Measurements from ENCODE around the gene SLC28A1.

SLC28A1 gene

DNA sequence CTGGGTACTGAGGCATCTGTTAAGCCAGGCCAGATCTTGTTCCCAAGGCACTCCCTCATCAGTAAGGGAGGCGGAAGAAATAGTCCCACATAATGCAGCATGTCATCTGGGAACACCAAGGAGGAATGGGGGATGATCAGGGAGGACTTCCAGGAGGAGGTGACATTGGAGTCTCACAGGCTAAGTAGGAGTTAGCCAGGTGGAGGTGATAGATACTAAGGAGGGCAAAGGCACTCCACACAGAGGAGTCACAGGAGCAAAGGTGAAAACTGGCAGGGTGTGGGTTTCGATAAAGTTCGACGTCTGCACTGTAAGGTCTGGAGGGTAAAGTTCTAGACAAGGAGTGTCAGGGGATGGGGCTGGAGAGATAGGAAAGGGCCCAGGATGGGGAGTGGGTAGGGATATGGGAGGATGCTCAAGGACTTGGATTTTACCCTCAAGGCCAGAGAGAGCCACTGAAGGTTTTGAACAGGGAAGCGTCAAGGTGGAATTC, 6.3 kb downstream of the SLC28A1 start:
- Histone ChIP-seq H3K4me3 (ENCODE audit: low read length) (no peak overlapping the region), H3K27ac (ENCODE audit: low read depth, low read length) (no peak overlapping the region), H3K4me1 (ENCODE audit: control insufficient read depth, insufficient read depth, low read length) (no peaks in the 10 kb centered on the region), H3K9ac (ENCODE audit: low read length) (no peak overlapping the region), H3K36me3 (ENCODE audit: control insufficient read depth, insufficient read depth, low read length) (no peaks in the 10 kb centered on the region), H3K27me3 (ENCODE audit: control insufficient read depth, insufficient read depth, low read length) (no peaks in the 10 kb centered on the region)

DNA sequence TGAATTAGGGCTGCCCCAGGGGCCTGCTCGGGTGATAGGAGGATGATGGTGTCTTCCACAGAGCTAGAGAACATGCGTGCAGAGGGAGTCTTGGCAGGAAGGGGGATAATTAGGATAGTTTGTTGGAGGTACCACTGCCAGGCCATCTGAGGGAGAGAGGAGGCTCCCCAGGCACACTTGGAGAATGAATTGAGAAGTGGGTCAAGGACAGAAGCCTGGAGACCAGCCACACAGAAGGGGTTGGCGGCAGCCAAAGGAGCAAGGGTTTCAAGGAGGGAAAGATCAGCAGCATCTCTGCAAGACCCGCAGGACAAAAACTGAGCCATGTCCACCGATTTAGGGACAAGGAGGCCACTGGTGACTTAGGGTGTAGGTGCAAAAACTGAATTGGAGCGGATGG, 6.9 kb downstream of the SLC28A1 start:
- Histone ChIP-seq H3K27me3 (ENCODE audit: control insufficient read depth, insufficient read depth, low read length) (no peaks in the 10 kb centered on the region), H3K4me3 (ENCODE audit: low read length) (no peak overlapping the region), H3K36me3 (ENCODE audit: control insufficient read depth, insufficient read depth, low read length) (no peaks in the 10 kb centered on the region), H3K9ac (ENCODE audit: low read length) (no peak overlapping the region), H3K27ac (ENCODE audit: low read depth, low read length) (no peak overlapping the region), H3K4me1 (ENCODE audit: control insufficient read depth, insufficient read depth, low read length) (no peaks in the 10 kb centered on the region)

DNA sequence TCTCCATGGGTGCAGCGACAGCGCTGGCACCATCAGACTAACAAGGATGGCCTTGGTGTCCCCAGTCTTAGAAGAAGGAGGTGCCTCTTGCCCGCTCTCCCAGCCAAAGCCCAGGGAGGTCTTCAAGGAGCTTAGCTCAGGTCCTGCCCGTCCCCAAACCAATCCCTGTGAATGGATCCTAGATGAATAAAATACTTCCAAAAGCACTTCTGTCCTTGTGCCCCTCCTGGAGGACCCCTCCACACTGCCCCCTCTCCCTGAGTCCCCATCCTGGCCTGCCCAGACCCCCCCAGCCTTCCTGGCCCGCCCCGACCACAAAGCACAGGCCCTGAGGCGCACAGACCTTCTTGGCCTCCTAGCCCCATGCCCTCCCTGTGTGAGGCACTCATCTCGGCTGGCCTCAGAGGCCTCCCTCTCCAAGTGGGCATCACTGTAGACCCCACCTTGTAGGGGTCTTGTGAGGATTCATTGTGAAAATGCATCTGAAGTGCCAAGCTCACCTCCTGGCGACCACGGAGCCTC, 8.4 kb downstream of the SLC28A1 start:
- Histone ChIP-seq H3K27me3 (ENCODE audit: control insufficient read depth, insufficient read depth, low read length) (no peaks in the 10 kb centered on the region), H3K4me3 (ENCODE audit: low read length) (no peak overlapping the region), H3K9ac (ENCODE audit: low read length) (no peak overlapping the region), H3K36me3 (ENCODE audit: control insufficient read depth, insufficient read depth, low read length) (no peaks in the 10 kb centered on the region), H3K4me1 (ENCODE audit: control insufficient read depth, insufficient read depth, low read length) (no peaks in the 10 kb centered on the region), H3K27ac (ENCODE audit: low read depth, low read length) (no peak overlapping the region)

DNA sequence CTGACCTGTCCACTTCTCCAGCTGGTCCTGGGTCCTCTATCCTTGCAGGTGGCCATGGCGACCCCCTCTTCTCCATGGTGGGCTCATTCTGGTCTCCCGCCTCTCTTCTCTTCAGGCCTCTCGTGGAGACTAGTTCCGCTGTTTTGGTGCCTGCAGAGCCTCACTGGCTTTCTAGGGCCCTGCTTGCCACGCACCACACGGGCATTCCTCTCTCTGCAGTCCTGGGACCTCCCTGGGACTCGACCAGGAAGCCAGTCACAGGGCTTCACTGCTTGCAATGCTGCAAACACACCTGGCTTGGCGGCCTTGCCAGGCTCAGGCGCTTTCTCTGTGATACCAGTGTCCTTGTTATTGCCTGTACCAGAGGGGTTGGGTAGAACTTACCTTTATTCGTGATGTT, 9.1 kb downstream of the SLC28A1 start:
- no peaks in the 10 kb centered on the region for H3K27me3 ChIP-seq (ENCODE audit: control insufficient read depth, insufficient read depth, low read length)
- H3K36me3 ChIP-seq (ENCODE audit: control insufficient read depth, insufficient read depth, low read length): no peaks in the 10 kb centered on the region
- H3K27ac ChIP-seq (ENCODE audit: low read depth, low read length): no peak overlapping the region
- no peak overlapping the region for H3K9ac ChIP-seq (ENCODE audit: low read length)
- H3K4me3 ChIP-seq (ENCODE audit: low read length): no peak overlapping the region
- no peaks in the 10 kb centered on the region for H3K4me1 ChIP-seq (ENCODE audit: control insufficient read depth, insufficient read depth, low read length)

DNA sequence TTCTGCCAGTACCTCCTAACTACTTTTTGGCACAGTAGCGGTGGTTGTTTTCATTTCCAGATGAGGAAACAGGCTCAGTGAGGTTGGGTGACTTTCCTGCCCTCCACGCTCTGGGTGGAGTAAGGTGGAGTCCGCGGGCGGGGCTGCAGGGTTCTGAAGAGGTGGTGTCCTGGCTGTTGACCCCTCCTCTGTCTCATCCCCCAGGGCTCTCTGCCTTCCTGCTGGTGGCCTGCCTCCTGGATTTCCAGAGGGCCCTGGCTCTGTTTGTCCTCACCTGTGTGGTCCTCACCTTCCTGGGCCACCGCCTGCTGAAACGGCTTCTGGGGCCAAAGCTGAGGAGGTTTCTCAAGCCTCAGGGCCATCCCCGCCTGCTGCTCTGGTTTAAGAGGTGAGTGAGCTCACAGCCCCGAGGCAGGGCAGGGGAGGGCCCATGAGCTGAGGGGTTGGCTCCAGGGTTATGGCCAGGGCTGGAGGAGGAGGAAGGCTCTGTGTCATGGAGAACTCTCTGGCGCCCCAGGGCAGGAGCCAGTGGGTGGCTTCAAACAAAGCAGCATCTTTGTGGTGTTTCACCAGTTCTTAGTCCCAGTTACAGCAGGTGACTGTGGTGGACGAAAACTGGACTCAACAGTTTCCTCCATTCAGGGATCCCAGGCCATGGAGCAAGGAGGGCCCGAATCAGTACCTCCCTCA, 10.4 kb downstream of the SLC28A1 start:
- H3K27ac ChIP-seq (ENCODE audit: low read depth, low read length): no peak overlapping the region
- no peaks in the 10 kb centered on the region for H3K36me3 ChIP-seq (ENCODE audit: control insufficient read depth, insufficient read depth, low read length)
- no peaks in the 10 kb centered on the region for H3K4me1 ChIP-seq (ENCODE audit: control insufficient read depth, insufficient read depth, low read length)
- no peak overlapping the region for H3K4me3 ChIP-seq (ENCODE audit: low read length)
- H3K9ac ChIP-seq (ENCODE audit: low read length): no peak overlapping the region
- H3K27me3 ChIP-seq (ENCODE audit: control insufficient read depth, insufficient read depth, low read length): no peaks in the 10 kb centered on the region

DNA sequence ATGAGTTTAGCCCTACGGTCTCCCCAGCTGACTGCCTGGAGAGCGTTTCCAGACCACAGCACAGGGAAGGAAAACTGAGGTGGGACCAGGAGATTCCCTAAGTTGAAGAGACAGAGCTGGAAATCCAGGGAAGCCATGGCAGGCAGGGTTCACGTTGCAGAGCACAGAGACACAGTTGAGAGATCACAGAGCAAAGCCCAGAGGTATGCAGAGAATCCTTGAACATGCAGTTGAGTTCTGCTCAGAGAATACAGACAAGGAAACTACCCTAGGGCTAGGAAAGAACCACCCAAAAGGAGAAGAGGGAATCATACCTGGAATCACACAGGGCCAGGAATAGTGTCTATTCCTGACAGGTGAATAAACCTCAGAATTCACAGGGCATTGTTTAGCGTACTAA, 14.3 kb downstream of the SLC28A1 start:
- H3K9ac ChIP-seq (ENCODE audit: low read length): peak overlapping the region; percentile 21
- no peak overlapping the region for H3K27ac ChIP-seq (ENCODE audit: low read depth, low read length)
- no peaks in the 10 kb centered on the region for H3K36me3 ChIP-seq (ENCODE audit: control insufficient read depth, insufficient read depth, low read length)
- no peak overlapping the region for H3K4me3 ChIP-seq (ENCODE audit: low read length)
- no peaks in the 10 kb centered on the region for H3K4me1 ChIP-seq (ENCODE audit: control insufficient read depth, insufficient read depth, low read length)
- no peaks in the 10 kb centered on the region for H3K27me3 ChIP-seq (ENCODE audit: control insufficient read depth, insufficient read depth, low read length)

DNA sequence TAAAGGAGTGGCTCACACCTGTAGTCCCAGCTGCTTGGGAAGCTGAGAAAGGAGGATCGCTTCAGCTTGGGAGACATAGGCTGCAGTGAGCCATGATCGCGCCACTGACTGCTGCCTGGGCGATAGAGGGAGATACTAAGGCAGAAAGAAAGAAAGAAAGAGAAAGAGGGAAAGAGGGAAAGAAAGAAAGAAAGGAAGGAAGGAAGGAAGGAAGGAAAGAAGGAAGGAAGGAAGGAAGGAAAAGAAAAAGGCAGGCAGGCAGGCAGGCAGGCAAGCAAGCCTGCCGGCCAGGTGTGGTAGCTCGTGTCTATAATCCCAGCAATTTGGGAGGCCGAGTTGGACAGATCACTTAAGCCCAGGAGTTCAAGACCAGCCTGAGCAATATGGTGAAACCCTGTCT, 15.3 kb downstream of the SLC28A1 start:
- H3K4me1 ChIP-seq (ENCODE audit: control insufficient read depth, insufficient read depth, low read length): no peaks in the 10 kb centered on the region
- no peaks in the 10 kb centered on the region for H3K27me3 ChIP-seq (ENCODE audit: control insufficient read depth, insufficient read depth, low read length)
- H3K4me3 ChIP-seq (ENCODE audit: low read length): no peak overlapping the region
- no peaks in the 10 kb centered on the region for H3K36me3 ChIP-seq (ENCODE audit: control insufficient read depth, insufficient read depth, low read length)
- H3K9ac ChIP-seq (ENCODE audit: low read length): no peak overlapping the region
- no peak overlapping the region for H3K27ac ChIP-seq (ENCODE audit: low read depth, low read length)

DNA sequence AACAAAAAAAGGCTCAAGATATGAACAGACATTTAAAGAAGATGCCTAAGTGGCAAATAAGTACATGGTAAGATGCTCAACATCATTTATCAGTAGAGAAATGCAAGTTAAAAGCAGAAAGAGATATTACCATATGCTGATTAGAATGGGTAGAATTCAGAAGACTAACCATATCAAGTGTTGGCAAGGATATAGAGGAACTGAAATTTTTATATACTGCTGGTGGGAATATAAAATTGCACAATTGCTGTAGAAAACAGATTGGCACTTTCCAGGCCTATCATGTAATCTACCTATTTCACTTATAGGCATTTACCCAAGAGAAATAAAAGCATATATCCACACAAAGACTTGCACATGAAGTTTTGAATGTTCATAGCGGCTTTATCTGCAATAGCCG, 17.1 kb downstream of the SLC28A1 start:
- no peak overlapping the region for H3K27ac ChIP-seq (ENCODE audit: low read depth, low read length)
- no peak overlapping the region for H3K9ac ChIP-seq (ENCODE audit: low read length)
- H3K4me3 ChIP-seq (ENCODE audit: low read length): no peak overlapping the region
- H3K36me3 ChIP-seq (ENCODE audit: control insufficient read depth, insufficient read depth, low read length): no peaks in the 10 kb centered on the region
- H3K27me3 ChIP-seq (ENCODE audit: control insufficient read depth, insufficient read depth, low read length): no peaks in the 10 kb centered on the region
- no peaks in the 10 kb centered on the region for H3K4me1 ChIP-seq (ENCODE audit: control insufficient read depth, insufficient read depth, low read length)

DNA sequence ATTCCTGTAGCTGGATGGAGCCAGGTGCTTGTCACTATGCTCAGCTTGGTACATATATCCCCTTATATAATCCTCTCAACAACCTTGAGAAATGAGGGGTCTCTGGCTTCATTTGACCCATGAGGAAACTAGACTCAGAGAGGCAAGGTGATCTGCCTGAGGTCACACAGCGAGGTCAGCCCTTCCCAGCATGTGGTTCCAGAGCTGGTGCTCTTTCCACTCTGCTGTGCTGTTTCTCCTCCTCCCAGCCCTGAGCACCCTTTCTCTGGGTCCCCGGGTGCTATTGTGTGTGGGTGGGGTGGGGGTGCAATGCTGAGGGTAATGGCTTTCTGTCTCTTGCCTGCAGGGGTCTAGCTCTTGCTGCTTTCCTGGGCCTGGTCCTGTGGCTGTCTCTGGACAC, 19.3 kb downstream of the SLC28A1 start:
- no peak overlapping the region for H3K27ac ChIP-seq (ENCODE audit: low read depth, low read length)
- H3K27me3 ChIP-seq (ENCODE audit: control insufficient read depth, insufficient read depth, low read length): no peaks in the 10 kb centered on the region
- no peak overlapping the region for H3K4me3 ChIP-seq (ENCODE audit: low read length)
- H3K9ac ChIP-seq (ENCODE audit: low read length): no peak overlapping the region
- no peaks in the 10 kb centered on the region for H3K36me3 ChIP-seq (ENCODE audit: control insufficient read depth, insufficient read depth, low read length)
- no peaks in the 10 kb centered on the region for H3K4me1 ChIP-seq (ENCODE audit: control insufficient read depth, insufficient read depth, low read length)

DNA sequence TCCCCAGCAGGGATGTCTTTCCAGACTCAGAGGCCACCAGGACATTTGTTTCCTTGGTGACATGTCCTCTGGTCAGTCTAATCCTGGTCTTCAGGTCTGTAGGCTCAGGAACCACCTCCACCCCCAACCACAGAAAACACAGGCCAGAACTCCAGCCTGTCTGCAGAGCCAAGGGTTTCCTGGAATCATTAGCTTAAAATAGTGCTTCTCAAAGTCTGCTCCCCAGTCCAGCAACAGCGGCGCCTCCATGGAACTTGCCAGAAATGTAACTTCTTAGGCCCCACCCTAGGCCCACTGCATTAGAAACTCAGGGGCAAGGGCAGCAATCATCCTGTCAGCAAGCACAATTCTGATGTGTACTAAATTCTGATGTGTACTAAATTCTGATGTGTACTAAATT, 20.0 kb downstream of the SLC28A1 start:
- H3K27me3 ChIP-seq (ENCODE audit: control insufficient read depth, insufficient read depth, low read length): no peaks in the 10 kb centered on the region
- H3K36me3 ChIP-seq (ENCODE audit: control insufficient read depth, insufficient read depth, low read length): no peaks in the 10 kb centered on the region
- H3K4me3 ChIP-seq (ENCODE audit: low read length): no peak overlapping the region
- no peaks in the 10 kb centered on the region for H3K4me1 ChIP-seq (ENCODE audit: control insufficient read depth, insufficient read depth, low read length)
- H3K27ac ChIP-seq (ENCODE audit: low read depth, low read length): peak overlapping the region; percentile 30
- no peak overlapping the region for H3K9ac ChIP-seq (ENCODE audit: low read length)

DNA sequence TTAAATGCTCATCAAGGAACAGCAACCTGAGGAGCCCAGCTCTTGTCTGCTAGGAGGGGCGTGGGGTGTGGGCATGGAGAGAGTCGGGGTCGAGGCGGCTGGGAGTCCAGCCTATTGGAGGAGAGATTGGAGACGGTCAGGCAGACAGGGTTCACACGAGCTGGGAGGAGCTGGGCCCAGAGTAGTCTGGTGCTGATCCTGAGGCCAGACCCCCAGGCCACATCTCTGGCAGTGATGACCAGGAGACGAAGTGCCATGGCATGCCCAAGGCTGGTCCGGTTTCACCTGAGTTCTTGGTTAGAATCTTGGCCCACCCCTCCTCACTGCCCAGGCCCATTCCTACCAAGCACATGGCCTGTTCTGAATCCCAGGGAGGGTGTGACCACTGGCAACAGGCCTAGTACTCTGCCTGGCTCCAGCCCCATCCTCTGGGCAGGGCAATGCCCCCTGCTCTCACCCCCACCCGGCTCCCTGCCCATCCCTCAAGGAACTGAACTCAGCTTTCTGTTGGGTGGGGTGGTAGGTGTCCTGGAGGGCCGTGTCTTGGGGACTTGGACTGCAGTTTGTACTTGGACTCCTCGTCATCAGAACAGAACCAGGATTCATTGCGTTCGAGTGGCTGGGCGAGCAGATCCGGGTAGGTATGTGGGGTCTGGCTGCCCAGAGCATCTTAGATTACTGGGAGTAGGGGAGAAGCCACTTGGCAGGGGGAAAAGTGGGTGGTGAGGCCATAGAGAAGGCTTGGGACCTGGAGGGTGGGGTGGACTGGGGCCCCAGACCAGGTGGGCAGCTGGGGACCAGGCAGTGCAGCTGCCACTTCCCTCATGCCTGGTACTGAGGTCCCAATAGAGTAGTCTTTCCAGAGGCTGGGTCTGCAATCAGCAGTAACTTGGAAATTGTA, 20.8 kb downstream of the SLC28A1 start:
- Histone ChIP-seq H3K4me3 (ENCODE audit: low read length) (no peak overlapping the region), H3K27ac (ENCODE audit: low read depth, low read length) (no peak overlapping the region), H3K9ac (ENCODE audit: low read length) (no peak overlapping the region), H3K4me1 (ENCODE audit: control insufficient read depth, insufficient read depth, low read length) (no peaks in the 10 kb centered on the region), H3K27me3 (ENCODE audit: control insufficient read depth, insufficient read depth, low read length) (no peaks in the 10 kb centered on the region), H3K36me3 (ENCODE audit: control insufficient read depth, insufficient read depth, low read length) (no peaks in the 10 kb centered on the region)

DNA sequence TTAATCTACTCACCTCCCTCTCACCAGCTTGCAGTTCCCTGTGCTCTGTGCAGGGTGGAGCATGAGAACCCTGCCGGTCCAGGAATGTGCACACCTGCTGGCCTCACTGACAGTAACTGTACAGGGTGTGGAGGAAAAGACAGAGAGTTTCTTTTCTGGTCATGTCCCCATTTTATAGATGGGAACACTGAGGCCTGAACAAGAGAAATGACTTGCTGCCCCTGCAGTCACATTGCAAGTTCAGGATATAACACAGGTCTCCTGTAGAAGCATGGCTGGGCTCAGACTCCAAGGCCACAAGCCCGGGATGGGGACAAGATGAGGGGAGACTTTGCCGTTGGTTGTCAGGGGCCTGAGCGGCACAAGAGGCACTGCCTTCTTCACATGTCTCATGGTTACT, 23.3 kb downstream of the SLC28A1 start:
- Histone ChIP-seq H3K27ac (ENCODE audit: low read depth, low read length) (no peak overlapping the region), H3K36me3 (ENCODE audit: control insufficient read depth, insufficient read depth, low read length) (no peaks in the 10 kb centered on the region), H3K27me3 (ENCODE audit: control insufficient read depth, insufficient read depth, low read length) (no peaks in the 10 kb centered on the region), H3K4me3 (ENCODE audit: low read length) (no peak overlapping the region), H3K9ac (ENCODE audit: low read length) (no peak overlapping the region), H3K4me1 (ENCODE audit: control insufficient read depth, insufficient read depth, low read length) (peaks cover 14% of the 10 kb centered on the region)

Data from rectal smooth muscle tissue (tissue), 1 donor.